Umbilical cord (tissue), 2 donors: ENCODE measurements around the gene RTP1. TPM values are rescaled to one million over a fixed set of nuclear protein-coding genes. Genes with fewer than 3 reads are reported as not detected.
"Not testable (repeated sequence)": the region's sequence is repeated elsewhere in the genome, so short reads cannot be mapped to it uniquely, and the experiment has no call there.

Source experiments
- DNase-seq: peaks from one replicate; pipeline ENCODE4 v3.0.0-alpha.2; 2015; ENCODE audit warnings: low spot score
- total RNA-seq: library from RNA; depleted of rRNA; stranded (reverse); fragments of >200 nt; gene quantifications from one replicate; pipeline ENCODE4 v1.2.3, GENCODE V29; 2014; ENCODE audit warnings: low replicate concordance; ENCODE audit not compliant: insufficient read depth

Gene RTP1
- total RNA-seq, 1 donor from 2014 or later = not detected

DNA sequence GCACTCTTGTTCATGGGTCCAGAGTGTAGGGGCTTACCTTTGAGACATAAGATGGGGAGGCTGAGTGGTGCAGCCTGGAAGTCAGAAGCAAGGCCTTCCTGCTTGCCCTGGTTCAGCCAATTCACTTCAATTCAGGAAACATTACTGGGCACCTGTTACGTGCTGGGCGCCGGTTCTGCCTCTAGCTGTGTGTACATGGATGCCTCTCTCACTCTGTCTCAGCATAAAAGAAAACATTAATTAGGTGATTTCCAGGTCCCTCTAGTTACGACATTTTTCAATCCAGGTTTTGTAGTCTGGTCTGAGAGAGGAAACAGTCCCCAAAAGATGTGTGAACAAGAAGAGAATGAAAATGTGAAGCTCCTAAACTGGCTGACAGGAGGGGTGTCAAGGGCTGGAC, 1.2 kb downstream of the RTP1 start:
- no peak for DNase-seq

DNA sequence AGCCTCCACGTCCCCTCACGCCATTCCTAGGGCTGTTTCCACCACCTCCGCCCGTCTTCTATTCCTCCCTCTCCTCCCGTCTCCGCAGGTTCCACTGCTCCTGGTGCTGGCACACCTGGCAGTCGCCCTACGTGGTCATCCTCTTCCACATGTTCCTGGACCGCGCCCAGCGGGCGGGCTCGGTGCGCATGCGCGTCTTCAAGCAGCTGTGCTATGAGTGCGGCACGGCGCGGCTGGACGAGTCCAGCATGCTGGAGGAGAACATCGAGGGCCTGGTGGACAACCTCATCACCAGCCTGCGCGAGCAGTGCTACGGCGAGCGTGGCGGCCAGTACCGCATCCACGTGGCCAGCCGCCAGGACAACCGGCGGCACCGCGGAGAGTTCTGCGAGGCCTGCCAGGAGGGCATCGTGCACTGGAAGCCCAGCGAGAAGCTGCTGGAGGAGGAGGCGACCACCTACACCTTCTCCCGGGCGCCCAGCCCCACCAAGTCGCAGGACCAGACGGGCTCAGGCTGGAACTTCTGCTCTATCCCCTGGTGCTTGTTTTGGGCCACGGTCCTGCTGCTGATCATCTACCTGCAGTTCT, 2.3 kb downstream of the RTP1 start:
- not testable (repeated sequence) for DNase-seq

DNA sequence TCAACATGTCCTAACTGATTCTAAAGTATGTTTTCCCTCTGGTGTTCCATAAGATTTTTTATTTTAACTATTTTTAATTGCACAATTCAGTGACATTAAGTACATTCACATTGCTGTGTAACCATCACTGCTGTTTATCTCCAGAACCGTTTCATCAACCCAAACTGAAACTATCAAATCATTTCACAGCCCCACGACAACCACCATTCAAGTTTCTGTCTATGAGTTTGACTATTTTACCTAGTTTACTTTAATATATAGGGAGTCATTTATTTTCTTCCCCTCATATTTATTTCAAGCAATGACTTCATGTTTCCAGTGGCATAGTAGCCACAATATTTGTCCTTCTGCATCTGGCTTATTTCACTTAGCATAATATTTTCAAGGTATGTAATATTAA, 8.4 kb downstream of the RTP1 start:
- DNase-seq = no peak

DNA sequence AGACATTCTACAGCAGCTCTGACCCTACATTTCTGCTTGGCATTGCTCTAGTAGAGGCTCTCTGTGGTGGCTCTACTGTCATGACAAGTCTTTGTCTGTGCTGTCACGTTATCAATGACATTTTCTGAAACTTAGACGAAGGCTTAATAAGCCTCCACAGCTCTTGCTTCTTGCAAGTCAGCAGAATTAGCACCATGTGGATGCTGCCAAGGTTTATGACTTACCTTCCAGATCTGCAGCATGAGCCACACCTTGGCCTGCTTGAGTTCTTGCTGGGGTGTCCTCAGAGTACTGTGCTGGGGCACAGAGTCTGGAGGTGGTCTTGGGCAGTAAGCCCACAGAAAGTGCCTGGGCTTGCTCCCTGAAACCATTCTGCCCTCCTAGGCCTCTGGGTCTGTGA, 9.8 kb downstream of the RTP1 start:
- DNase-seq = no peak

DNA sequence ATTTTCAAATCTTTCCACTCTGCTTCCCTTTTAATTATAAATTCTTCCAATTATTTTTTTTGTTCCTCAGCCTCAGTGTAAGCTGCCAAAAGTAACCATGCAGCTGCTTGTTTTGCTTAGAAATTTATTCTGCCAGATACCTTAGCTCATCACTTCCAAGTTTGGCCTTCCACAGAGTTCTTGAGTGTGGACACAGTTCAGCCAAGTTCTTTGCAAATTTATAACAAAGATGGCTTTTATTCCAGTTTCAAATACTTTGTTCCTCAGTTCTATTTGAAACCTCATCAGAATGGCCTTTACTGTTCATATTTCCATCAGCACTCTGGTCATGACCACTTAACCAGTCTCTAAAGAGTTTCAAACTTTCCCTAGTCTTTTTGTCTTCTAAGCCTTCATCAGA, 10.3 kb downstream of the RTP1 start:
- DNase-seq = no peak

DNA sequence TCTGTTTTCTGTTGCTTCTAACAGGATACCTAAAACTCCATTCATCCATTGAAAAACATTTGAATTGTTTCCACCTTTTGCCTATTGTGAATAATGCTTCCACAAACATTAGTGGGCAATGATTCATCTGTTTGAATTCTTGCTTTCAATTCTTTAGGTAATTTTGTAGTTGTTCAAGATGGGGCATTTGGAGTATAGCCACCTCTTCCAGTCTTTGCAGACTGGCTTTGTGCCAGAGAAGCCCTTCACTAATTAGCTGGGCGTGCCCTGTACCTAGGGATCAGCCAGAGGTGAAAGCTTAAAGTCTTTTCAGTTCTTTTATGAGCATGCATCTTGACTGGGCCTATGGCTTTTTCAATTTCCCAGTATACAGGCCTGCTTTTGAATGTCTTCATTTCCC, 10.9 kb downstream of the RTP1 start:
- DNase-seq = no peak

DNA sequence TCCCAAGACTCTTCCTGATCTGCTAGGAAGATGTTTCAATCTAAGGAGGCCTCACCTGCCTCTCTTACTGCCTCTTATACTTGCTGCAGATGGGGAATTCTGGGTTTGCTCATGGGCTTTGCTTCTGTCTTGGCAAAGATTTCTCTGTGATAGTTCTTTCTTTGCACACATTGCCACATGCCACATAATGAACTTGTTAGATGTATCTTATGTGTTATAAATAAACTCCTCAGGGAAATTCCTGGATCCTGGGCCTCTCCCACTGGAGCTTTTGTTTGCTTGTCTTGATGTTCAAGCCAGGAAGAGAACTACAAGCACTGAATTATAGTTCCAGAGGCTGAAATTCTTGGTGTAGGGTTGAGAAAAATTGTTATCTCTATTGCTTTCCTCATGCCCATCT, 12.2 kb downstream of the RTP1 start:
- DNase-seq = no peak

DNA sequence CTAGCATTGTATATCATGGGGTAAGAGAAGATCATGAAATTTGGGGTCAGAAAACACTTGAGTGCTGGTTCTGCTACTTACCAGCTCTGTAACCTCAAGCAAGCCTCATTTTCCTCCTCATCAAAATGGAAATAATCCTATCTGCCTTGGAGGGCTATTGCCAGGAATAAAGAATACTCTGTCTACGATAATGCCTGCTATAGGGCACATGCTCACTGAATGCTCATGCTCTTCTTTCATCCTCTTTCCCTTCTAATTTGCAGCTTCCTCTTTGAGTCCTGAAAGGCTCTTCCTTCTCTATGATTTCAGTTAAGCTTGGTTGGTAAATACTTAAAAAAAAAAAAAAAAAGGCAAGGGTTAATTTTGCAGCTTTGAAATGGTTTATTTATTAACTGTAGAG, 12.8 kb downstream of the RTP1 start:
- no peak for DNase-seq

DNA sequence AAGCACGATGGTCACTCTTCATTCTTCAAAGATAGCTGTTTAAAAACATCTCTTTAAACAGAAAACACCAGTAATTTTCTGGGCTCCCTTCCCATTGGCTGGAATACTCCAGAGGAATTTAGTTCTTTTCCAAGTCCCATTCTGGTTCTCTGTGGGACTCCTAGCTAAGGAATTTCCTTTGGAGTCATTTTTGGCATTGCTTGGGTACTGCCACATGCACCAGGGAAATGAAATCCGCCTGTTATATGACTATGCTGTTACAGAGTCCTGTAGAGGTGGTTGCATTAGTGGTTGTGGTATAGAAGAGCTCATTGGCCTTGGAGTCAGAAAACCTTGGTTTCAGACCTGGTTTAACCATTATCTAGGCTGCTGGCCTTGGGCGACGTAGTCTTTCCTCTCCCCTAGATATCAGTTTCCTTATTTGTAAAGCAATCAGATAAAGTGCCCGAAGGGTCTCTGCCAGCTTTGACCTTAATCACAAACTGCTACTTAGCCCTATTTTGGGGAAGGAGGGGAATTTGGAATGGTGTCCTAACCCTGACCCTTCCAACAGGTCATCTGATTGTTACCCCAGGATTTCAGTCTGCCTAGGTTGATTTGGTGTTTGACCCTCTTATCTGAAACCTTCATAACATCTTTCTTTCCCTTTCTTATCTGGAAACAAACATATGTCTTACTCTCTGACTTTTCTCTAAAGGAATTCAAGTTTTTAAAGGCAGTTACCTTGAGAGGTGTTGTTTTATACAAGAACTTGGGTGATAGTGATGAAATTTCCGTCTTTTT, 13.4 kb downstream of the RTP1 start:
- DNase-seq = peak; percentile 50

DNA sequence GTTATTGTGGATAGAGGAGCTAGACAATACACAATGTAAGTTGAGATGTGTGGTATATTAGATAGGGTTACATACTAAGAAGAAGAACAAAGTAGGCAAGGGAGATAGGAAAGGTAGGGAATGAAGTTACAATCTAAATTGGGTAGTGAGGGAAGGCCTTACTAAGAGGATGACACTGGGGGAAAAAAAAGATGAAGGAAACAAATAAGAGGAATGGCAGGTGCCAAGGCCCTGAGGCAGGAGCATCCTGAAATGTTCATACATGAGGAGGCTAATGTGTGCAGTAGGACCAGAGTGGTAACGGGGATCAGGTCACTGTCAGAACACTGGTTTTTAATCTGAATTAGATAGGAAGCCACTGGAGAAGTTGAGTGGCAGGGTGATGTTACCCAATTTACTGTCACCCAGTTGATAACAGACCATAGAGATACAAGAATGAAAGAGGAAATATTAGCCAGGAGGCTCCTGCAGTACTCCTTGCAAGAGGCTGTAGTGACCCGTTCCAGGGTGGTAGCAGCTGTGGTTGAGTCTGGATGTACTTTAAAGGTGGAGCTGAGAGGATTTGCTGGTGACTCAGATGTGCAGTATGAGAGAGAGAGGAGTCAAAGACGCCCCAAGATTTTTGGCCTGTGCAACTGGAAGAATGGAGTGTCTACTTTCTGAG, 14.4 kb downstream of the RTP1 start:
- no peak for DNase-seq

DNA sequence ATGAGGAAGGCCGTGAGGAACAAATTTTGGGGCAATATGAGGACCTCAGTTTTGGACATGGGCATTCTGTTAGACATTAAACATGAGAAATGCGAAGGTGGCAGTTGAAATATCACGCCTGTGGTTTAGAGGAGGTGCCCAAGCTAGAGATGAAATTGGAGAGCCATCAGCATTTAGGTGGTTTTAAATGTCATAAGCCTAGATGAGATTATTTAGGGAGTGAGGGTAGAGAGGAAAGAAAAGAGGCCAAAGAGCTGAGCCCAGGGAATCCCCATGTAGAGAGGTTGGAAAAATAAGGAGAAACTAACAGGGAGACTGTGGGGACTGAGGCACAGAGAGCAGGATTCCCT, 14.9 kb downstream of the RTP1 start:
- DNase-seq = no peak

DNA sequence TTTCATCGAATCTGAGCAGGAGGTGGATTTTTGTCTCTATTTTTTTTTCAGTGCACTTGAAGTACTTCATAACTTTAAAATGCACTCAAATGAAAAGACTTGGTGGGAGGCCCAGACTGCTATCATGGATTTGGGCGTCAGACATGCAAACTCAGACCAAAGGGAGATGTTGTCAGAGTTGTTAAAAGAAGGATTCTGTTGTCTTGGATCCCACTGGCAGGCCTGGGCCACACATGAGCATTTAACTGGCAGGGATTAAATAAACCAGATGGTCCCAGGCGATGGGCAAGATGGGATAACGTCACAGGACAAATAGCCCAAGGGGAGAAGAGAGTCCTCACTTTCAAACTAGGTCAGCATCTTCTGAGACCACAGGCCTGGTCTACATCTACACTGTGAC, 15.4 kb downstream of the RTP1 start:
- DNase-seq = peak; percentile 2

DNA sequence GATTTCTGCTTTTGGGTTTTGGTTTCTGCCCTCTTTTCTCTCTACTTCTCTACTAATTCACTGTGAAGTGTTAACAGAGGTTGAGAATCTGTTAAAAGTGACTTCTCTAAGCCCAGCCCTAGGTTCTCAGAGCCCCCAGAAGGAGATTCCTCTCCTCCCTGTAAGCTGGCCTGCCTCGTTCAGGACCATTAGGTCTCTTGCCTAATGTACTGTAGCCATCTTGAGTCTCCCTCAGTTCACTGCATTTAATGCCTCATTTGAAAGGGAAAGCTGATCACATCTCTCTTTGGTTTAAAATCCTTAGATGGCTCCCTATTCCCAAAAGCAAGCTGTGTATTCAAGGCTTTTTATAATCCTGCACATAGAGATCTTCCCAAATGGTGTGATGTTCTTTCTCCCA, 16.3 kb downstream of the RTP1 start:
- no peak for DNase-seq

DNA sequence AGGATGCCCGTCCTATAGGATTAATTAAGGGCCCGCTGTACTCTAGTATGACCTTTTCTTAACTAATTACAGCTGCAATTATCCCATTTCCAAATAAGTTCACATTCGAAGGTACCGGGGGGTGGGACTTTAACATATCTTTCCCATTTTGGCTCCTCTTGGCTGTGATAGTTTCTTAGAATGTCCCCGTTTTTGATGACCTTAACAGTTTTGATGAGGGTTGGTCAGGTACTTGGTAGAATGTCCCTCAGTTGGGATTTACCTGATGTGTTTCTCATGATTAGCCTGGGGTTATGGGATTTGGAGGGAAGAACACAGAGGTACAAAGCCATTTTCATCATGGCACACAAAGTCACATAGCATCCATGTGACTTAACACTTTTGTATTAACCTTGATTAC, 18.2 kb downstream of the RTP1 start:
- no peak for DNase-seq

DNA sequence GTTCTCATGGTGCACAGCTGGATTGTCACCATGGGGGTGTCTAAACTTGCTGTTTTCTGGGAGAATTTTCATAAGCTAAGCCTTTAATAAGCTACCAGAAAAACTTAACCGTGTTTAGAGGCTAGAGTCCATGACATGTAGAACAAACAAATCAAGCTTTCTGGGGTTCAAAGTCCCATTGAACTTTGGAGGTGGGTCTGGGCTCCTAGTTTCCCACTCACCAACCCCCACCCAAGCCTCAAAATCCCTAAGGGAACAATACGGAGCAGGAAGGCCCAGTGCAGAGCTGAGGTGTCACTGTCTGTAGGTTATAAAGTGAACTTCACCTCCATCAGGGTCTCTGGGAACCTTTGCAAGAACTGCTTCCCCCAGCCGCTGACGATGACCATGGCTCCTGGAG, 25.5 kb downstream of the RTP1 start:
- DNase-seq = no peak

DNA sequence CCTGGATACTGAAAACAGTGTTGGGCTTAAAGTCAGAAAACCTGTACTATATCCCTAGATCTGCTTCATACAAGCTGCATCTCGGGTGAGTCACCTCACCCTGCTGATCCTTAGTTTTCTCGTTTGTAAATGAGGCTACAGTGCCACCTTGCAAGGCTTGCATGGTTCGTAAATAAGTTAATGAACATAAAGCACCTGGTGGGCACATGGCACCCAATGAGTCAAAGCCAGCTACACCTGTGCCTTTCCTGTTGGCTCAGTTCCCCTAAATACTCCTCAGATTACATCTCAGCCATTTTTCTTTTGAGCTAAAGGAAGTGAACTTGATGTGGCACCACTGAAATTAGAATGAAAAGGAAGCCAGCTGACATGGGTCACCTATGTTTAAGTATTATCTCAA, 26.5 kb downstream of the RTP1 start:
- no peak for DNase-seq

DNA sequence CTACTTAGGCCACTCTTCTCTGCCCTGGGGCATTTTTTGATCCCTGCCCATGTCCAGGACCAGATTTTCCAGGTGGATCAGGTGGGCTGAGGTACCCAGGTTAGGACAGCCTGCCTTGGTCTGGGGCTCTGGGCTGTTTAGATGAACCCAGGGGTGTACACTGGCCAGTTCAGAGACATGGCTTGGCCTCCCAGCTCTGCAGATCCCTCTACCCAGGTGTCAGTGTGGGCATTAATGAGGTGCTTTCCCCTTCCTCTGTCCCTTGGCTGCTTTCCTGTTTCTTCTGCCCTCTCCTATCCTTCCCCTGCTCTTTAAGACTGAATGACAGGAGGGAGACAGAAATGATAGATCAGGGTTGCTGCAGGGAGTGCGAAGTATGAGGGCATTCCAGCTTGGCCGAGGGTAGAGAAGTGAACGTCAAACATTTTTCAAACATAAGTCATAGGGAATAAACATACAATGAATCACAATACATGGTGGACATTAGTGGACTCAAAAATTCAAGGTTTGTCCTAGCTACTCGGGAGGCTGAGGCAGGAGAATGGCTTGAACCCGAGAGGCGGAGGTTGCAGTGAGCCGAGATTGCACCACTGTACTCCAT, 30.5 kb downstream of the RTP1 start:
- no peak for DNase-seq

DNA sequence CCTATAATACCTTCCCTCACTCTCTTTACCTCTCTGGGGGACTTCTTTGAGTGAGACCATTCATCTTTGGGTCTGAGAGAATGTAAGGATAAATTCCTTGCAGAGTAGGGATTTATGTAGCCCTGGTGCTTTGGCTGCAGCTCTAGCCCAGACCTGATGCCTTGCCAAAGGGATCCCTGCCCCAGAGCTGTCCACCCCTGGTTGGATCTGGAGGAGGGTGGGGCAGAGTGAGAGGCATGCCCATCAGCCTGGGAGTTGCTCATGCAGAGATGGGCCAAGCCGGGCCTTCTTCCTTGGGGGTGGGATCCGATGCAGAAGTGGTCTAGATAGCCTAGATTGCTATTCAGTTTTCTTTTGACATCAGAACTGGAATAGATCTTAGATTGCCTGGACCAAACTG, 31.5 kb downstream of the RTP1 start:
- peak; percentile 6 for DNase-seq

DNA sequence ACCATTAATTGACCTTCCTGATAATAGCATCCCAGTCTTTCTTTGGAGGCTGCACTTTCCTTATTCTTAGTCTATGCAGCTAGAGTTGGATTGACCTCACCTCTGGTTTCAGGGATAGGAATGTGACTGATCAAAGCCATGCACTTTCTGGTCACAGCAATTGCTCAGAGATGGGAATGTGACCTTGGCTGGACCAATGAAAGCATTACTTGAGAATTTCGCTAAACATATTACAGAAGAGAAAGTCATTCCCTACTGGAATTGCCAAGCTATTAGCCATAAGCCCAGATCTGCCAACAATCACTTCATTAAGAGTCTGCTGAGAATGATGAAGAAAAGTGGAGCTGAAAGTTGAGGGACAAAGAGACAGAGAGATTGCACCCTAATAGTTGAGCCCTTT, 32.7 kb downstream of the RTP1 start:
- DNase-seq = no peak

DNA sequence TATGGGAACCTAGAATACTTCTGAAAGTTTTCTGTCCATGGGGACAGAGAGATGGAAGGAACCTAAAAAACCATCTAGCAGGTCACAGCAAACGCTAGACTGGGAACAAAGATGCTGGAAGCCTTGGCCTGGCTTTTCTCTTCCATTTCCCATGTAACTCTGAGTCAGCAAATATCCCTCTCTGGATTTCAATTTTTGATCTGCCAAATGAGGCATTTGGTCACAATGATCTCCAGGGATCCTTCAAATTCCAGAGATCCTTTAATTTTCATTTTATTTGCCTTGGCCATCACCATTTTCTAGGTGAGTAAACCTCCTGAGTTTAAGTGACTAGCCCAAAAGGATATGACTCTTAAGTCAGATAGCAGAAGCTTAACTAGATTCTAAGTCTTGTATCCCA, 39.7 kb downstream of the RTP1 start:
- DNase-seq = no peak

DNA sequence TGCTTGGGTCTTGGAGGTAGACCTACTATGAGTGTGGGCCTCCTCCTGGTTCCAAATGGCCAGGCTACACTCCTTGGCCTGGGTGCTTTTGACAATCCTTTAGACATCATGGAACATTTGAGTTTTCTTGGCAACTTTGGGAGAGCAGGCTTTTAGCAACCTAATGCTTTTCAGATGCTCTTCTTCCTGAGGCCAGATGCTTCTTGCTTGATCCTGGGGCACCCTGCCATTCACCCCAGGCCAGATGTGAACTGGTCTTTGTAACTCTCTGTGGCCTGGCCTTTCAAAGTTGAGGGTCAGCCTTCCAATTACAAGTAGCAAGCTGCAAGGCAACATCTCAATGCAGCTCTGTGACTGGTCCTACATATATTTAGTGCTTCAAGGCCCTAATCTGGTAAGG, 40.5 kb downstream of the RTP1 start:
- no peak for DNase-seq

DNA sequence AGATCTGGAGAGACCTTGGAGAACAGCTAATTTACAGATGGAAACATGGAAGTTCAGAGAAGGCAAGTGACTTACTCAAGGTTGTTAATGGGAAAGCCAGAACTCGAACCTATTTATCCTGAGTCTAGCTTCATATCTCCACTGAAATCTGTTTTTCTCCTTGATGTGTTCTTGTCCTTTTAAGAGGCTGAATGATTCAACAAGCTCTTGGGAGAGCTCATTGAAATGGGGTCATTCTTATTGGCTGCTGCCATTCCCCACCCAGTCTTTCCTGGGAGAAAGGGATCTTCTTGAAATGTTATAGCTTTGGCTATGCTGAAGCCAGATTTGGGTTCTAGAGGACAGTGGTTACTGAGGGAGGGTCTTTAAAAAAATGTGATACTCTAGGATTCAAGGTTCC, 41.0 kb downstream of the RTP1 start:
- DNase-seq = no peak

DNA sequence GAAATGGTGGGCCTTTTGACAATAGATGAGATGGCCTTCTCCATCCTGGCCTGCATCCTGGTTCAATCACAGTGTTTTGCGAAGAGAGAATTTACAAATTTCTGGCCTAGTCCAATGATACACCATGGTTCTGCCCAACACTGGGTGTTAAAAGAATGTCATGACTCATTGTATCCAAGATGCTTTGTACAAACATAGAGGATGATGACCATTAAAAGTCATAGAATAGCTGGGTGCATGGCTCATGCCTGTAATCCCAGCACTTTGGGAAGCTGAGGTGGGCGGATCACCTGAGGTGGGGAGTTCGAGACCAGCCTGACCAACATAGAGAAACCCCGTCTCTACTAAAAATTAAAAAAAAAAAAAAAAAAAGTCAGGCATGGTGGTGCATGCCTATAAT, 41.5 kb downstream of the RTP1 start:
- DNase-seq = not testable (repeated sequence)
